Activated B cell treated with CpG ODN at 0.5 μM for 24 hours (primary cell): ENCODE data around the gene PDE6C. TPM values are rescaled to one million over a fixed set of nuclear protein-coding genes. Genes with fewer than 3 reads are reported as not detected.

Experiments used
- ATAC-seq: fragments of 200-7000 bp; cut with Tn5 transposase; one replicate; pipeline ENCODE4 v1.10.0; 2021; ENCODE audit warnings: low read depth, mild to moderate bottlenecking, moderate library complexity
- CTCF ChIA-PET: fragments of 350-600 bp; sonication (Branson Sonifier 250); formaldehyde crosslinking; loops from one replicate; lab custom pipeline; 2021; ENCODE audit warnings: antibody characterized with exemption; lab: Charles Lee
- POLR2A ChIA-PET: fragments of 350-600 bp; sonication (Branson Sonifier 250); formaldehyde crosslinking; loops from one replicate; lab custom pipeline; 2021; ENCODE audit warnings: antibody characterized with exemption; lab: Charles Lee
- DNase-seq: peaks from one replicate; pipeline ENCODE4 v3.0.0; 2022
- H3K27ac Mint-ChIP-seq: one replicate; pipeline ENCODE4 v1.8.0; 2020; ENCODE audit warnings: mixed read lengths
- H3K27me3 Mint-ChIP-seq: one replicate; pipeline ENCODE4 v1.8.0; 2021; ENCODE audit warnings: mixed read lengths
- H3K36me3 Mint-ChIP-seq: one replicate; pipeline ENCODE4 v1.8.0; 2021; ENCODE audit warnings: low read depth, mixed read lengths
- H3K4me1 Mint-ChIP-seq: one replicate; pipeline ENCODE4 v1.8.0; 2021; ENCODE audit warnings: mixed read lengths
- H3K4me3 Mint-ChIP-seq: one replicate; pipeline ENCODE4 v1.8.0; 2020; ENCODE audit warnings: mild to moderate bottlenecking, mixed read lengths
- H3K9me3 Mint-ChIP-seq: one replicate; pipeline ENCODE4 v1.8.0; 2020; ENCODE audit warnings: mixed read lengths
- intact Hi-C: fragments of 100-400 bp; cut with micrococcal nuclease; formaldehyde crosslinking; loops from one replicate; pipeline ENCODE4 v1.15.1; 2024
- total RNA-seq: library from RNA; stranded (reverse); gene quantifications from 2 replicates; pipeline ENCODE4 v1.2.3, GENCODE V29; 2022
- TF ChIP-seq, protein P1 (sequence below): fragments of 200-600 bp; IDR thresholded peaks from one replicate; pipeline ENCODE4 v1.8.0; 2022; ENCODE audit warnings: antibody characterized with exemption, mild to moderate bottlenecking

Gene PDE6C
- total RNA-seq, 1 donor from 2014 or later, result not detected

DNA sequence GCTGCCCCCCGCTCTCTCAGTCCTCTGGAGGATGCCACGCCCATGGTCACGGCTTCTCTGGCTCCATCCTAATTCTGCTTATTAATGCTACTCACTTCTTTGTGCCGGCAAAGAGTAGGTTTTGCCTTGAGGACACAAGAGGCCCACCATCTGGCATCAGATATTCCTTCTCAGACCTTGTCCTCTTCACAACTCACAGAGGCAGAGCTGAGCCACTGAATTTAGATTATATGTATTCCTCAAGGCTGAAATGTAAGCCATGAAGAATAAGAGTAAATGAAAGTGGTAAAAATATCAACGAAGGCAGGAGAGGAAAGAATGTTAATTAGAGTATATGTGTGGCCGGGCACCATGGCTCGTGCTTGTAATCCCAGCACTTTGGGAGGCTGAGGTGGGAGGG lies 17.8 kb upstream of the PDE6C start:
- no peaks in the 10 kb centered on the region for H3K9me3 Mint-ChIP-seq
- peaks cover 7% of the 10 kb centered on the region for H3K27me3 Mint-ChIP-seq
- no peak for ATAC-seq
- no peak for DNase-seq
- intact Hi-C loops, result no loop called here
- ChIA-PET CTCF (no interaction called here), POLR2A (no interaction called here)
- no peaks in the 10 kb centered on the region for H3K36me3 Mint-ChIP-seq
- TF ChIP-seq, protein P1, sequence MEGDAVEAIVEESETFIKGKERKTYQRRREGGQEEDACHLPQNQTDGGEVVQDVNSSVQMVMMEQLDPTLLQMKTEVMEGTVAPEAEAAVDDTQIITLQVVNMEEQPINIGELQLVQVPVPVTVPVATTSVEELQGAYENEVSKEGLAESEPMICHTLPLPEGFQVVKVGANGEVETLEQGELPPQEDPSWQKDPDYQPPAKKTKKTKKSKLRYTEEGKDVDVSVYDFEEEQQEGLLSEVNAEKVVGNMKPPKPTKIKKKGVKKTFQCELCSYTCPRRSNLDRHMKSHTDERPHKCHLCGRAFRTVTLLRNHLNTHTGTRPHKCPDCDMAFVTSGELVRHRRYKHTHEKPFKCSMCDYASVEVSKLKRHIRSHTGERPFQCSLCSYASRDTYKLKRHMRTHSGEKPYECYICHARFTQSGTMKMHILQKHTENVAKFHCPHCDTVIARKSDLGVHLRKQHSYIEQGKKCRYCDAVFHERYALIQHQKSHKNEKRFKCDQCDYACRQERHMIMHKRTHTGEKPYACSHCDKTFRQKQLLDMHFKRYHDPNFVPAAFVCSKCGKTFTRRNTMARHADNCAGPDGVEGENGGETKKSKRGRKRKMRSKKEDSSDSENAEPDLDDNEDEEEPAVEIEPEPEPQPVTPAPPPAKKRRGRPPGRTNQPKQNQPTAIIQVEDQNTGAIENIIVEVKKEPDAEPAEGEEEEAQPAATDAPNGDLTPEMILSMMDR, result no peak
- no peak overlapping the region for H3K27ac Mint-ChIP-seq
- no peaks in the 10 kb centered on the region for H3K4me1 Mint-ChIP-seq
- H3K4me3 Mint-ChIP-seq, result no peak overlapping the region

DNA sequence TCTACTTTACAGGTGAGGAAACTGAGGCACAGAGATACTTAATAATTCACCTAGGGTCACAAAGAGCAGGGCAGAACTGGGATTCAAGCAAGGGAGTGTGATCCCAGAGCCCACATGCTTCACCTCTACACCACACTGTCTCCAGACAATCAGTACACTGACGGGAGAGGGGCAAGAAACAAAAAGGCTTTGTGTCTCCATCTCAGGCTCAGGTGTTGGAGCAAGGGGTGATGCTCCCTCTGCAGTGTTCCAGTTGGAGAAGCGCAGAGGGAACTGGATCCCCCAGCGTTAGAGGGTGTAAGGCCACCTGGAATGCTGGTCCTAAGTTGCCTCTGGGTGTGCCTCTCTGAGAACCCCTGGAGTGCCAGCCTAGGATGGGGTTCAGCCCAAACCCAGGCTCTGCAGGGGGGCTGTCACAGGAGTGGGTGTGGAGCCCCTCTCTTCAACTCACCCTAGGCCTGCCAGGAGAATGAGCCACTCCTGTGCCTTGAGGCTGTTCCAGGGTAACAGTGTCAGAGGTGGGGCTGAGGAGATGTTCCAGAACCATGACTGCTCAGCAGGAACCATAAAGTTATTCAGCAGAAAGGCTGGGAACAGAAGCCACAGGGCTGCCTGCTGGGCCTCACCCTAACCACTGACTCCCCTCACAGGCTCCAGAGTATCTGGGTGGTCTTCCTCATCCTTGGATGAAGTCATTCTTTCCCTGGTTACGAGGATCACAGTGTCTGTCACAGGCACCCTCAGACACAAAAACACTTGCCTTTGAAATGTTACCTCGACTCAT lies 16.8 kb upstream of the PDE6C start:
- DNase-seq (no peak), ATAC-seq (no peak)
- H3K27ac Mint-ChIP-seq, result no peak overlapping the region
- H3K4me3 Mint-ChIP-seq, result no peak overlapping the region
- intact Hi-C loops, result no loop called here
- no peaks in the 10 kb centered on the region for H3K9me3 Mint-ChIP-seq
- TF ChIP-seq, protein P1, result no peak
- ChIA-PET POLR2A (no interaction called here), CTCF (no interaction called here)
- no peaks in the 10 kb centered on the region for H3K4me1 Mint-ChIP-seq
- H3K36me3 Mint-ChIP-seq, result no peaks in the 10 kb centered on the region
- H3K27me3 Mint-ChIP-seq, result peaks cover 15% of the 10 kb centered on the region

DNA sequence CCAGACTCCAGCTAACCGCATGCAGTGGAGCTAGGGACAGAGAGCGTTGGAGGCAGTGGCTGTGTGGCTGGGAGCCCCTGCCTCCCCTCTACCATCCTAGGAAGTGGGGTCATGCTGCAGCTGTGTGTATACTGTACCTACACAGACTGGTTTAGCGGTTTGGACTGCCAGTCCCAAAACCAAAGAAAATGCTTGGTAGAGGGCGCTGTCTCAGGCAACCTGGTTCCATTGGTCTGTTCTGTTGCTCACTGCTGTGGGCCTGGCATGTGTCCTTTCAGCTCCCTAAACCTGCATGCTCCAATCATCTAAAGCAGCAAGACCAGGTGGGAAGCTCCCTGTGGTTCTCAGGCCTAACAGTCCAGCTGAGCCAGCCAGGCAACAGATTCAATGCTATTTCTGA lies 15.8 kb upstream of the PDE6C start:
- no peak for ATAC-seq

DNA sequence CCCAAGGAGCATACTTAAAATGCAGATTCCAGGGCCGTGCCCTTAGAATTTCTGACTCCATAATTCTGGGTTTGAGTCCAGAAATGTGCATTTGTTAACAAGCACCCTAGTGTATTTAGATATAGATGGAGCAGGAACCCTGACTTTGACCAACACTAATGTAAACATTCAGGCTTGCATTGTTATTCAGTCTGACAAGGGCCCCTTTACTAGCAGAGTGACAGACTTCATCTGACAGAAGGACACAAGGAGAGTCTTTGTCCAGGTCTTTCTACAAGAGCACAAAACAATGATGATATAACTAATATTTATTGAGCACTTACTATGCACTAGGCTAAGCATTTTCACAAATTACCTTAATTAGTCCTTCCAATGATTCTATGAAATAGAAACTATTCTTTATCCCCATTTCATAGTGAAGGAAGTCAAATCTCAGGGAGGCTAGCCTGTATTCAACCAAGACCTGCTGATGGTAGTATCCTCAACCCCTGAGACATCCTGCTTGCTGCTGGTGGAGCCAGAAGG lies 15.2 kb upstream of the PDE6C start:
- Mint-ChIP-seq H3K27me3 (peaks cover 22% of the 10 kb centered on the region), H3K9me3 (no peaks in the 10 kb centered on the region), H3K36me3 (no peaks in the 10 kb centered on the region), H3K4me1 (no peaks in the 10 kb centered on the region), H3K4me3 (no peak overlapping the region), H3K27ac (no peak overlapping the region)
- ChIA-PET POLR2A (no interaction called here), CTCF (no interaction called here)
- intact Hi-C loops, result no loop called here
- TF ChIP-seq, protein P1, result no peak
- ATAC-seq (no peak), DNase-seq (no peak)

More for the DNA sequence above, 15.8 kb upstream of the PDE6C start:
- no peak overlapping the region for H3K27ac Mint-ChIP-seq
- no peaks in the 10 kb centered on the region for H3K36me3 Mint-ChIP-seq
- intact Hi-C loops, result no loop called here
- TF ChIP-seq, protein P1, result no peak
- no peak overlapping the region for H3K4me3 Mint-ChIP-seq
- no peak for DNase-seq
- ChIA-PET CTCF (no interaction called here), POLR2A (no interaction called here)
- no peaks in the 10 kb centered on the region for H3K4me1 Mint-ChIP-seq
- no peaks in the 10 kb centered on the region for H3K9me3 Mint-ChIP-seq
- peaks cover 16% of the 10 kb centered on the region for H3K27me3 Mint-ChIP-seq

DNA sequence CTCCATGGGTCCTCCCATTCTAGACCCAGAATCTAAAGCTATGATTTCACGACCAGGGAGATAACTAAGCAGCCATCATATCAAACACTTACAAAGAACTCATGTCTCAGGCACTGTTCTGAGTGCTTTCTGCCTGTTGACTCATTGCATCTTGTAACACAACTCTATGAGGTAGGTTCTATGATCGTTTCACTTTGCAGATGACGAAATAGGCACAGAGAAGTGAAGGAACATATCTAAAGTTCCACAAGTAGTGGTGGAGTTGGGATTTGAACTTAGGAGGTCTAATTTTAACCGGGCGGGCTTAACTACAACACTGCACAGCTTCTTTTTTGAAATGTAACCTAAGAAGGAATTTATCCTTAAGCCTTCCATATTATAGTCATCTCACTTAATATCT lies 14.2 kb upstream of the PDE6C start:
- POLR2A ChIA-PET, result no interaction called here
- Mint-ChIP-seq H3K9me3 (no peaks in the 10 kb centered on the region), H3K4me1 (no peaks in the 10 kb centered on the region), H3K36me3 (no peaks in the 10 kb centered on the region), H3K4me3 (no peak overlapping the region), H3K27me3 (peaks cover 32% of the 10 kb centered on the region), H3K27ac (no peak overlapping the region)
- no peak for DNase-seq
- TF ChIP-seq, protein P1, result no peak
- ATAC-seq, result no peak
- intact Hi-C loops, result no loop called here
- CTCF ChIA-PET, result no interaction called here
